Loucy (cell line): ENCODE results near the gene SEC14L2.

ENCODE experiments used
- H2AFZ ChIP-seq: fragments of 200-600 bp; sonication (generic); 2 replicates; pipeline ENCODE4 v1.6.0; 2016; ENCODE audit warnings: antibody characterized with exemption, mild to moderate bottlenecking, low read length, moderate library complexity
- H3F3A ChIP-seq: fragments of 200-600 bp; 2 replicates; pipeline ENCODE4 v1.6.0; 2016; ENCODE audit warnings: antibody characterized with exemption, low read depth, mild to moderate bottlenecking
- H3K27me3 ChIP-seq: fragments of 200-600 bp; sonication (generic); 2 replicates; pipeline ENCODE4 v1.6.1; 2014; ENCODE audit warnings: low read length, mild to moderate bottlenecking; ENCODE audit not compliant: insufficient read depth, poor library complexity, severe bottlenecking
- H3K36me3 ChIP-seq: fragments of 200-600 bp; sonication (generic); 2 replicates; pipeline ENCODE4 v1.6.1; 2016; ENCODE audit warnings: low read length; ENCODE audit not compliant: insufficient read depth
- H3K4me1 ChIP-seq: fragments of 200-600 bp; sonication (generic); 2 replicates; pipeline ENCODE4 v1.5.1; 2014; ENCODE audit warnings: low read length, mild to moderate bottlenecking; ENCODE audit not compliant: insufficient read depth, poor library complexity, severe bottlenecking
- H3K4me2 ChIP-seq: fragments of 200-600 bp; sonication (generic); 2 replicates; pipeline ENCODE4 v1.6.0; 2014; ENCODE audit warnings: antibody characterized with exemption, low read length, low read depth, mild to moderate bottlenecking; ENCODE audit not compliant: poor library complexity, severe bottlenecking
- H3K4me3 ChIP-seq: fragments of 200-600 bp; sonication (generic); 2 replicates; pipeline ENCODE4 v1.5.1; 2014; ENCODE audit warnings: low read length, mild to moderate bottlenecking, mixed read lengths; ENCODE audit not compliant: poor library complexity, severe bottlenecking
- H3K79me2 ChIP-seq: fragments of 200-600 bp; sonication (generic); 2 replicates; pipeline ENCODE4 v1.6.1; 2014; ENCODE audit warnings: low read length; ENCODE audit not compliant: insufficient read depth
- H3K9ac ChIP-seq: fragments of 200-600 bp; sonication (generic); 2 replicates; pipeline ENCODE4 v1.6.0; 2014; ENCODE audit warnings: mild to moderate bottlenecking, low read depth, low read length, moderate library complexity; ENCODE audit not compliant: poor library complexity, severe bottlenecking
- H3K9me2 ChIP-seq: fragments of 200-600 bp; sonication (generic); replicated peaks from 2 replicates; pipeline ENCODE4 v1.6.1; 2016; ENCODE audit warnings: low read depth, low read length, mixed read lengths
- H3K9me3 ChIP-seq: fragments of 200-600 bp; sonication (generic); 2 replicates; pipeline ENCODE4 v1.6.1; 2014; ENCODE audit warnings: mild to moderate bottlenecking, antibody characterized with exemption, low read length, low read depth; ENCODE audit not compliant: insufficient read depth
- H4K20me1 ChIP-seq: fragments of 200-600 bp; sonication (generic); 2 replicates; pipeline ENCODE4 v1.6.0; 2014; ENCODE audit warnings: antibody characterized with exemption, low read length, mild to moderate bottlenecking; ENCODE audit not compliant: insufficient read depth, poor library complexity, severe bottlenecking
- EZH2phosphoT487 ChIP-seq: fragments of 200-600 bp; IDR thresholded peaks from 2 replicates; pipeline ENCODE4 v1.6.1; 2018; ENCODE audit warnings: antibody characterized with exemption, mild to moderate bottlenecking, moderate library complexity, borderline replicate concordance
- TF ChIP-seq, protein P1 (sequence below): fragments of 200-600 bp; sonication (generic); conservative IDR thresholded peaks from 2 replicates; pipeline ENCODE4 v1.5.1; 2014; ENCODE audit warnings: mild to moderate bottlenecking, antibody characterized with exemption, low read length

The SEC14L2 gene

DNA sequence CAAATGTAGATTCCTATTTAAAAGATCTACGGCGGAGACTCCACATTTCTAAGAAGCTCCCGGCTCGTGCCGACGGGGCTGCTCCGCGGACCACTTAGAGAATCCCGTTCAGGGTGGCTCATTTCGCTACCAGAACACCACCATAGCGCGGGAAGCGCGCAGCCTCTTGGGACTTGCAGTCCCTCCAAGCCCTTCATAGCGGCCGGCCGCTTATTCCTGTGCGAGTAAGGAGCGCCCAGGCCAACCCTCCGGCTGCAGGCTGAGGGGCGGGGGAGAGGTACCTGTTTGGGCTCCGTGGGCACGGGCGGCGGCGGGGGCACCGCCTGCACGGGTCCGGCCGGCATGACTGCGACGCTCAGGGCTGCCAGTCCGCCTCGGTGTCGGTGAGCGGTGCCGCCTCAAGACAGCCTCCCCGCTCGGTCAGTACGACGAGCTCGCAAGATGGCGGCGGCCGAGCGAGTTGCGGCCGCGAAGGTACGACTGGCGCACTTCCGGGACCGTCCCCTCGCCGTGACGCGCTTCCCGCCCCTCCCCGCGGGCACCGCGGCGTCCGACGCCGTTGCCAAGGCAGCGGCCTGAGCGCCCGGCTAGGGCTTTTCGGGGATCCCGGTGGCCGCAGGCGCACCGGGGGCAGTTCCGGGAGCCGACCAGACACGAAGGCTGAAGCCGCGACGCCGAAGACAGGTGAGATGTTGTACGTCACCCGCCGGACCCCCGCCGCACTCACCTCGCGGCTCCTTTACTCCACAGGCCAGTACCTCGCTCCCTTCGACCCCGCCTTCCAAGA, 40.2 kb upstream of the SEC14L2 start, which contains the start of the genes CCDC157 and SF3A1:
CCDC157 (plus strand) TSS at position 559 of the 787 bp plus-strand sequence. CDS start 8,994 bp downstream, outside the sequence.
SF3A1 (minus strand) TSS at position 446 of the 787 bp plus-strand sequence; CDS start at position 344, 102 bp downstream.
- H3K27me3 ChIP-seq, result no peaks in the 10 kb centered on the region
- peaks cover 30% of the 10 kb centered on the region for H3K4me1 ChIP-seq
- H3K9me3 ChIP-seq, result no peaks in the 10 kb centered on the region
- TF ChIP-seq, protein P1, sequence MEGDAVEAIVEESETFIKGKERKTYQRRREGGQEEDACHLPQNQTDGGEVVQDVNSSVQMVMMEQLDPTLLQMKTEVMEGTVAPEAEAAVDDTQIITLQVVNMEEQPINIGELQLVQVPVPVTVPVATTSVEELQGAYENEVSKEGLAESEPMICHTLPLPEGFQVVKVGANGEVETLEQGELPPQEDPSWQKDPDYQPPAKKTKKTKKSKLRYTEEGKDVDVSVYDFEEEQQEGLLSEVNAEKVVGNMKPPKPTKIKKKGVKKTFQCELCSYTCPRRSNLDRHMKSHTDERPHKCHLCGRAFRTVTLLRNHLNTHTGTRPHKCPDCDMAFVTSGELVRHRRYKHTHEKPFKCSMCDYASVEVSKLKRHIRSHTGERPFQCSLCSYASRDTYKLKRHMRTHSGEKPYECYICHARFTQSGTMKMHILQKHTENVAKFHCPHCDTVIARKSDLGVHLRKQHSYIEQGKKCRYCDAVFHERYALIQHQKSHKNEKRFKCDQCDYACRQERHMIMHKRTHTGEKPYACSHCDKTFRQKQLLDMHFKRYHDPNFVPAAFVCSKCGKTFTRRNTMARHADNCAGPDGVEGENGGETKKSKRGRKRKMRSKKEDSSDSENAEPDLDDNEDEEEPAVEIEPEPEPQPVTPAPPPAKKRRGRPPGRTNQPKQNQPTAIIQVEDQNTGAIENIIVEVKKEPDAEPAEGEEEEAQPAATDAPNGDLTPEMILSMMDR, result no peak
- no peak for TF ChIP-seq EZH2phosphoT487
- peaks cover 48% of the 10 kb centered on the region for H3K79me2 ChIP-seq
- H3K9me2 ChIP-seq, result no peaks in the 10 kb centered on the region
- H3F3A ChIP-seq, result no peaks in the 10 kb centered on the region
- H3K9ac ChIP-seq, result peak within 1 kb of the TSS; percentile 83
- H3K4me3 ChIP-seq, result peak within 1 kb of the TSS; percentile 90
- peaks cover 14% of the 10 kb centered on the region; the same call in 1 of the 2 replicates for H3K36me3 ChIP-seq
- H4K20me1 ChIP-seq, result peaks cover 43% of the 10 kb centered on the region
- peak within 1 kb of the TSS; percentile 69 for H2AFZ ChIP-seq
- H3K4me2 ChIP-seq, result peak within 1 kb of the TSS; percentile 94

DNA sequence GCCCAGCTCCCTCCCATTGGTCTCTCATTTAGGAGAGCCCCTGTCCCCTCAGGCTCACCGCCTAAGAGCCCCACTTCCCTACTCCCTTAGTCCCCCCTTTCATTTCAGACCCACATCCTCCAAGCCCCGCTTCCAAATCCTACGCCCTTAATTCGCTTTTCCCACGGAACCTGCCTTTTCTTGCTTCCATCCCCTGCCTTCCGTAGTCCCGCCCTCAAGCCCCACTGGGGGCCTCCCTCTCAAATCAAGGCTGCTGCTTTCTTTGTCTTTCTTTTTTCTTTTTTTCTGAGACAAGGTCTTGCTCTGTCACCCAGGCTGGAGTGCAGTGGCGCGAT, 39.6 kb upstream of the SEC14L2 start:
- Histone ChIP-seq H3K4me3 (peak overlapping the region; percentile 90), H3K4me1 (peaks cover 30% of the 10 kb centered on the region), H3K9ac (peak overlapping the region; percentile 83), H3F3A (no peaks in the 10 kb centered on the region), H2AFZ (peak overlapping the region; percentile 69), H3K9me2 (no peaks in the 10 kb centered on the region), H3K4me2 (peak overlapping the region; percentile 94), H3K36me3 (peaks cover 8% of the 10 kb centered on the region; the same call in 1 of the 2 replicates), H3K27me3 (no peaks in the 10 kb centered on the region), H4K20me1 (peaks cover 39% of the 10 kb centered on the region), H3K9me3 (no peaks in the 10 kb centered on the region), H3K79me2 (peaks cover 43% of the 10 kb centered on the region)
- TF ChIP-seq EZH2phosphoT487, result no peak
- TF ChIP-seq, protein P1, result no peak

DNA sequence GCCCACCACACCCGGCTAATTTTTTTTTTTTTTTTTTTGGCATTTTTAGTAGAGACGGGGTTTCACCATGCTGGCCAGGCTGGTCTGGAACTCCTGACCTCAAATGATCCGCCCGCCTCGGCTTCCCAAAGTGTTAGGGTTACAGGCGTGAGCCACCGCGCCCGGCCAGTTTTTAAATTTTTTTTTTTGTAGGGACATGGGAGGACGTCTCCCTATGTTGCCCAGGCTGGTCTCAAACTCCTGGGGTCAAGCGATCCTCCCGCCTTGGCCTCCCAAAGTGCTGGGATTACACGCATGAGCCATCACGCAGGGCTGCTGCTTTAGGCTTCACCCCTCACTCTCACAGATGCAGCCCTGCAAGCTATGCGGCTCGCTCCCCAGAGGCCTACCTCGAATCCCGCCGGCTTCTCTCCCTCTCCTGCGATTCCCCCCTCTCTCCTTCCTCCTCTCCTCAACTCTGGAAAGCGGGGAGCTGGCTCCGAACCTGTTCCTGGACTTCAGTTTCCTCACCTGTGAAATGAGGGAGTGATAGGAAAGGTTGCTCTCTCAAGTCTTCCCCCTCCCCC, 39.1 kb upstream of the SEC14L2 start:
- H3K9me2 ChIP-seq, result no peaks in the 10 kb centered on the region
- no peaks in the 10 kb centered on the region for H3F3A ChIP-seq
- H3K4me2 ChIP-seq, result peak overlapping the region; percentile 94
- peaks cover 37% of the 10 kb centered on the region for H3K79me2 ChIP-seq
- peak overlapping the region; percentile 90 for H3K4me3 ChIP-seq
- peaks cover 26% of the 10 kb centered on the region for H3K4me1 ChIP-seq
- TF ChIP-seq EZH2phosphoT487, result no peak
- TF ChIP-seq, protein P1, result no peak
- no peaks in the 10 kb centered on the region for H3K27me3 ChIP-seq
- no peaks in the 10 kb centered on the region for H3K9me3 ChIP-seq
- H3K9ac ChIP-seq, result no peak overlapping the region
- peaks cover 3% of the 10 kb centered on the region; the same call in 1 of the 2 replicates for H3K36me3 ChIP-seq
- H2AFZ ChIP-seq, result no peak overlapping the region
- H4K20me1 ChIP-seq, result peaks cover 35% of the 10 kb centered on the region
